Activated CD4-positive, CD25-positive, alpha-beta regulatory T cell treated with anti-CD3 and anti-CD28 coated beads, Interleukin-2, amount 50 U/mL, for 72 hours (primary cell): ENCODE data around the gene WNT3A.
A peak's percentile ranks its signal among the peaks of the same experiment; 100 is the strongest.

Experiments used
- DNase-seq: peaks from one replicate; pipeline ENCODE4 v3.0.0; 2021

Gene WNT3A

DNA sequence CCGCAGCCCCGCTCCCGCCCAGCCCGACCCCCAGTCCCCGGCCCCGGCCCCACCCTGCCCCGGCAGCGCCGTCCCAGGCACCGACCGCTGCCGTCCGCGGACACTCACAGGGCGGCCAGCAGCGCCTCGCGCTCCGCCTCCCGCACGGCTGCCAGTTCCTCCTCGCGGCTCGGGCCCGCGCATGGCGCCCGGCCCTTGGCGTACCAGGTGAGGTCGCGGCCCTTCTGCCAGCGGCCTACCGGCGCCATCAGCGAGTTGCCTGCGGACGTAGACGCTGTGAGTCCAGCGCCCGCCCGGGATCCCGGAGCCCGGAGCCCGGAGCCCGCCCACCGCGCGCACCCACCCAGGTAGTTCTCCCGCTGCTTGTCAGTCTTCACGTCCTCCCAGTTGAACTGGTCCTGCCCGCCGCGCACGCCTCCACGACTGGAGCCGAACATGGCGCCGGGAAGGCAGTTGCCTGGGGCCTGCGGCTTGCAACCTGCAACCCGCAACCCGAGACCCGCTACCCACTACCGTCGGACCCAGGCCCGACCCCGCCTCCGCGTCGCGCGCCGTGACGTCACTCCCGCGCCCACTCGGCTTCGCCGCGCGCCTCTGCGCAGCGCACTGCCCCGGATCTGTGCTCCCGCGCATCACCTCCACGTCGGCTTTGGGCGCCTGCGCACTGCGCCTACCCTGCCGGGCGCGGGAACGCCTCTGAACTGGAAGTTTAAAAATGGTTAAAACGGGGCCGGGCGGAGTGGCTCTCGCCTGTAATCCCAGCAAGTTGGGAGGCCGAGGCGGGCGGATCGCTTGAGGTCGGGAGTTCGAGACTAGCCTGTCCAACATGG, 96.2 kb downstream of the WNT3A start, which contains the start of gene C1orf35:
Gene C1orf35, minus strand, starts transcription at position 535 of the 830 bp plus-strand sequence. Its CDS starts 98 bp downstream, at position 437.
- peak; percentile 95 for DNase-seq

DNA sequence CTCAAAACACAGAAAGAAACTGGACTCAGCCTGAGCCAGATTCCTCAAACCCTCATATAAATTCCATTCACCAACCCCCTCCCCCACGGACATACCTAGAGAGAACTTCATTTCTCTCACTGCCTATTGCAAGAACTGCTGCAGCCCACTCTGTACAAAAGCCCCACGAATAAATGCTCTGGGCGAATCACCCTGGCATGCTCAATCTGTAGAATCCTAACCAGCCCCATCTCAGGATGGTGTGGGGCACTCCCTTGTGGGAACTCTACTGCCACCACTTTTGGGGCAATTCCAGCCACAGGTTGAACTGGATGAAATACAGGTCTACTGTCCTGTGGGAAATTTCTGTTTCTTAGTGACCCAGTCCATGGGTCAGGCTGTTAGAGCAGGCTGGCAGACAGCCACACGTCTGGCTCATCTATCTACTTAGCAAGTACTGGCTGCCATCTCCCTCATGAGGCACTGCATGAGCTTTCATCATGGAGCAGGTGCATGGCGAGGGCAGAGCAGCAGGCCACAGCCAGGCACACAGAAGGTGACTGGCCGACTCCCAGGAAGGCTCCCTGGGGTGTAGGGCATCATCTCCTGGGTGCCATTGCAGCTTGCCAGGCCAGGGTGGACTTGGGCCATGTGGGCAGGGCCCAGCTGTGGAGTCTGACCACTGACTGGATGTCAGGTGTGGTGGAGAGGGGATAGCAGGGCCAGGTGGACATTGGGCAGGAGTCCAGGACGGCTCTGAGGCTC, 97.9 kb downstream of the WNT3A start:
- DNase-seq: no peak

DNA sequence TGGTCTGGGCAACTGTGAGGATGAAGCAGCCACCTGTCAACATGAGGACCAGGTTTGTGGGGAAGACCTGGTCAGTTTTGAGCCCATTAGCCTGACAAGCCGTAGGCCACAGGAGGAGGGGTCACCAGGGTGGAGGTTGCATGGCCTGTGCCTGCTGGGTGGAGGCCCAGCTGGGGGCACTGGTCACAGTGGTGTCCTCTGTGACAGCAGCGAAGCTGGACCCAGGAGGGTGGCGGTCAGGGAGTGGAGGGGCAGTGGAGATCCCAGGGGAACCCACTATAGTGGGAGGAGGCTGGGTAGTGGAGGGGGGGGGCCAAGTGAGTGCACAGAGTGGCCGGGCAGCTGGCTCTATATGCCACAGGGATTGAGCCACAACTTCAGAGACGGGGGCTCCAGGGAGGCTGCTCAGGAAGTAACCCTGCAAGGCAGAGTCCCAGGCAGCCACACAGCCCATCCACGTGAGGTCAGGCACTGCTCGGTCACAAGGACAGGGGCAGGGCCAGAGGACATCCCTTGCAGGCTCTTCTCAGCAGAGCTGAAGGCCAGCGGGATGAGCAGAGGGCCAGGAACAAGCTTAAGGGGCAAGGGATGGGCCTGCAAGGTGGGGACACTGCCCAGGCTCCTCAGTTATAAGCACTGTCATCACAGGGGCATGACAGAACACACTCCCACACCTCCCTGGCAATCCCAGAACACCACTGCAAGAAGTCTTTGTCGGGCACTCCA, 98.6 kb downstream of the WNT3A start:
- DNase-seq: no peak

DNA sequence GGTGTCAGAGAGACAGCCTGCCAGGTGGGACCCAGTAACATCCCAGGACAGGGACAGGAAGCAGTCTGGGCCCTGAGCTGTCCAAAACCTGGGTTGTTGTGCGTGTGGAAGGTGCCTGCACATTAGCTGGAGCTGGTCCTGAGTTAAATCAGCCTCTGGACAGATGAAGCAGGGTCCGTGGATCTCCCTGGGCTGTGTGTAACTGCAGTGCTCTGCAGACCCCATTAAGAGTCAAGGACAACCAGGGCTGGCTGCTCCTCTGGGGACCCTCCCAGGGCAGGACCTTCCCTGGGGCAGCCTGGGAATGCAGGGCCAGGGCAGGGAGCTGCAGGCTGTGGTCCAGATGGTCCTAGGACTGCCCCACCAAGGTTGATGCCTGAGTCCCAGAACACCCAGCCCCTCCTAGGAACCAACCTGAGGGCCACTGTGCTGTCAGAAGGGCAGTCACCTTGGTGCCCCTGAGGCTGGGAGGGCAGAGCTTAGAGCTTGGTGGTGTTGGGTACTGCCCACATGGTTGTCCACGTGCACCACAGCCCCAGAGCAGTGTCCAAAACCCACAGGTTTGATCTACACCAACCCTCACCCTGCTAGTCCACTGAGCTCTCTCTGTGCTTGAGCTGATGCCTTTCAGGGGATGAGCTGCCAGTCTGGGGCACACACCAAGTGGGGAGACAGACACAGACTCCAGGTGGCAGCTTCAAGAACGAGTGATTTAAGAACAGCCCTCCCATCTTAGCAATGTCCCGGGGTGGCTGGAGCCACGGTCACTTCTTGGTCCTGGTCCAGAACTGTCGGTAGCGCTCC, 99.4 kb downstream of the WNT3A start:
- no peak for DNase-seq

DNA sequence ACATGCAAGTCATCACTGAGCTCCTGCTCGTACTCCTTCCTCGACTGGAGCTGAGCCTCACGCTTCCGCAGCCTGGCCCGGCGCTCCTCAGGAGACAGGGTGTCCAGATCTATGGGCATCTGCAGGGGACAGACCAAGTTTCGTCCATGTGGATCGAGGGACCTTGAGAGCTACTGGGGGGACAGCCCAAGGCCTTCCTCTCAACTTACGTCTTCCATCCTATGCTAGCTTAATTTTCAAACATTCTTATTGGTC, 99.9 kb downstream of the WNT3A start:
- no peak for DNase-seq

DNA sequence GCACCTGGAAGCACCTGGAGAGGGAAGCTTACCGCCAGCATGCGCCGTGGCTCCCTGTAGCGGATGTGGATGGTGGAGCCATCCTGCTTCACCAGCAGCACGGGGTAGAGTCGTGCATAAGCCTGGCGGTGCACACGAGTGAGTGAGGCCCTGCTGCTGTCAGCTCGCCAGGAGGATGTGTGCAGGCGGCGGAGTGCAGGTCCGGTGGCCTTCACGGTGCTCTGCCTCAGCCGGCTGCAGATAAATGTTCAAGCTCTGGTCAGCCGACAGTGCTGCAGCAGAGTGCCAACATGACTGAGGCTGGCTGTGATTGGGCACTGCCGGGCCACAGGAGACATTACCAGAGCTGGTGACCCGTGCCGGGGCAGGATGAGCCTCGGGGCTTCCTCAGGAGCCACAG, 100.8 kb downstream of the WNT3A start:
- no peak for DNase-seq

DNA sequence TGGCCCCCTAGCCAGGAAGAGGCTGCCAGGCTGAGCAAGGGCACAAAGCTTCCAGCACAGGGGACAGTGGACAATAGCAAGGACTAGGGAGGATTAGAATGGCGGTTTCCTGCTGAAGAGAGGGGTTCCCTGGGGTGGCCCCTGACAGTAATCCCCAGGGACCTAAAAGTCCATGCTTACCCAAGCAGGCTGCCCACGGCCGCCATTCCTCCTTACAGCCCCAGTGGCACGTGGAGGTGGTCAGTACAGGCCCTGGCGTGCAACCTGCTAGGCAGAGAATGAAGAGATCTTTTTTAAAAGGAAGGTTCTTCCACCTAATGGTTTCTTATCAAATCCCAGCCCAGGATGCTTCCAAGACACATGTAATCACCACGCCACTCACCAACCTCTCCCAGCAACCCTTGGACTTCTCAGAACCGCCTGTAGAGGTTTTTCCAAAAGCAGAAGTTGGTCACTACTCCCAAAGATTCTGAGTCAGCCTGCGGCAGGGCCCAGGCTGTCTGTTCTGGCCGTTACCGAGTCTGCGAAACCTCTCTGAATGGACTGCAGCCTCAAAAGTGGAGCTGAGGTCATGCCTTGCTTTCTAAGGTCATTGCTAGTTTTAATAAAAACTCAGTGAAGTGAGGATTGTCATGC, 101.4 kb downstream of the WNT3A start:
- DNase-seq: no peak

DNA sequence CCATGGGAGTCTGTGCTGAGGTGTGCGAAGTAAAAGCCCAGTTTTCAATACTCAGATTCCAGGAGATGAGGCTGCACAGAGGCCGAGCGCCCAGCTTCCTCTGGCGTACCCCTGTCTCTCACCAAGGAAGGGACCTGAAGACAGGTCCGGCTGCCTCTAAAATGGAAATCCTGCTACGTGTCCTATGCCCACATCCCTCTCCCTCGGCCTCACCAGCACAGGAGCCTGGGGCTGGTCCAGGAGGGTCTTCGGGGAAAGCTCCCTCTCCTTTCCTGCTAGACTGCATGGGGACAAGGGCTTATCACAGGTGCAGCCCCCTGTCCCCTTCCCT, 101.9 kb downstream of the WNT3A start:
- DNase-seq: no peak

DNA sequence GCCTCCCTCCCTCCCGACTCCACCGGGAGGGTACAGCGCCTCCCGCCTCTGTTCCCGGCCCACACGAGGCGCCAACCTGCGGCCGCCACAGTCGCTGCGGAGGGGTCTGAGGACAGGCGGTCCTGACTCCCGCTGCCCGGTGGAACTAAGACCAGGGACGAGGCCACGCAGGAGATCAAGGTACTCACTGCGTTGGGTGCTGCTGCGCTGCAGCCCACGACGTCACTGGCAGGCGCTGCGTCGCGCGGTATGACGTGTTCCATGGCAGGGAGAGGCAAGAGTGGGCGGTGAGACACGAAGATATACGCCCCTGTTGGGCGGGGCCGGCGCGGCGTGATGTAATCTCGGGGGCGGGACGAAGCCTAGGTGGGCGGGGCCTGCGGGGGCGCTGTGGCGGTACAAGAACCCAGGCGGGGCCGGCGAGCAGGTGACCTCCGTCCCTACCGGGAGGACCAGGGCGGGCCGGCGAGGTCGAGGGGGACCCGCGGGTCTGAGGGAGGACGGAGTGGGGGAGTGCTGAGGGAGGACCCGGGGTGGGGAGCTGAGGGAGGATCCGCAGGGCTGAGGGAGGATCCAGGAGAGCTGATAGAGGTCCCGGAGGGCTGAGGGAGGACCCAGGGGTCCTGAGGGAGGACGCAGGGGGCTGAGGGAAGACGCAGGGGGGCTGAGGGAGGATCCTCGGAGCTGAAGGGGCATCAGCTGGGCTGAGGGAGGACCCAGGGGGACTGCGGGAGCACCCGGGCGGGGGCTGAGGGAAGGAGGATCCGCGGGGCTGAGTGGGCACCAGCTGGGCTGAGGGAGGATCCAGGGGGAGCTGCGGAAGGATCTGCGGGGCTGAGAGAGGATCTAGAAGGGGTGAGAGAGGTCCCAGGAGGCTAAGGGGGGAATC, 102.5 kb downstream of the WNT3A start, which contains the start of gene MRPL55:
Gene MRPL55, minus strand, starts transcription at position 227 of the 889 bp plus-strand sequence. CDS start 1,039 bp downstream, outside the sequence.
- DNase-seq: peak; percentile 100

DNA sequence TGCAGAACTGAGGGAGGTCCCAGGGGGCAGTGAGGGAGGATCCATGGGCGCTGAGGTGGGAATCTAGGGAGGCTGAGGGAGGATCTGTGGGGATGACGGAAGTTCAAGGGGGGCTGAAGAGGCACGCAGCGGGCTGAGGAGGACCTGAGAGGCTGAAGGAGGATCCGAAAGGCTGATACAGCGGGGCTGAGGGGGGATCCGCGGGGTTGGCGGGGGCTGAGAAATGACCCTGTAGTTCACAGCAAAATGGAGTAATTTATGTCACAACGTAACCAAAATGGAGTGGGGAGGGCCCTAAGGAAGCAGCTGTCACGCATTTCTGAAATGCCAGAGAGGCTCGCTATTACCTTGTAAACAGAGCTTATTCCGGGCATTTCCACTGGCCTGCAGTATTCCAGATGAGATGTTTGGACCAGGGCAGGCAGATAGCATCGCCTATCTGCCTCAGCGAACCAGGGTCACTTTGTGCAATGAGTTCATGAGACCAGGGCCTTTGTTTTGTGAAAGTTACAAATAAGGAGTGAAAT, 103.2 kb downstream of the WNT3A start:
- no peak for DNase-seq

DNA sequence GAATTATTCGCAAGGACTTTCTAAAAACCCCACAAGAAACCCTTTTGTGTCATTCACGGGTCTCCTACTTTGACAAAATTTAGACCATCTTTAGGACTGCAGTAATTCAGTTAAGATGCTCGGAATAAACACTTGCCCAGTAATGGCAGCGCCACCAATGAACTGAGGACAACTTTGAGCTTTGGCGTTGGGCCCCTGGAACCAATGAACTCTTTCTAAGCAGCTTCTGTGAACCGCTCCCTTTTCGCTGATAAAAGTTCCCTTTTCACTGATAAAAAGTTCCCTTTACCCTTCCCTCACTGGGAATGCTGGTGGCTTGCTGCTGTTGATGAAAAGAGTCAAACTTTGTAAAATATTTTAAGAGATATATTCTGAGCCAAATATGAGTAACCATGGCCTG, 103.8 kb downstream of the WNT3A start:
- DNase-seq: no peak
